PC-9 (cell line): Measurements from ENCODE around the gene ACACA.

Experiments used
- EZH2 ChIP-seq: fragments of 200-600 bp; sonication (generic); IDR thresholded peaks from 2 replicates; pipeline ENCODE4 v1.8.0; 2017; ENCODE audit warnings: antibody characterized with exemption, low read depth
- TF ChIP-seq, protein P1 (sequence below): fragments of 200-600 bp; sonication (generic); conservative IDR thresholded peaks from 2 replicates; pipeline ENCODE4 v1.6.1; 2017; ENCODE audit warnings: mixed run types, antibody characterized with exemption, mild to moderate bottlenecking, moderate library complexity

DNA sequence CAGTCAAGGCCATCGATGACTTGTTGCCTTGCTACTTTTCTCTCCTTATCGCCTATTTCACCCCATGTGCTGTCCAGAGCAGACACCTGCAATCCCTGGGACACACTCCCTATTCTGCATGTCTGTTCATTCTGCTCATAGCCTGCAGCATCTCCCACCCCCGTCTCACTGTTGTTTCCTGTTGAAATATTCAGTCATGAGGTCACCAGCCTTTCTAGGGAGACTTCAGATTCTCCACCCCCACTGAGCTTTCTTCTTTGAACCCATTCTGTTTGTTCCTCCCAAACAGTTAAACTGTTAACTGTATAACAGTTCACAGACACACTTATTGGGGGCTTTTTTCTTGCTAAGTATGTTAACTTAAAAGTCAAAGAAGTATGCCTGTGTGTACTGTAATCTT, 363.4 kb downstream of the ACACA start:
- TF ChIP-seq, protein P1, sequence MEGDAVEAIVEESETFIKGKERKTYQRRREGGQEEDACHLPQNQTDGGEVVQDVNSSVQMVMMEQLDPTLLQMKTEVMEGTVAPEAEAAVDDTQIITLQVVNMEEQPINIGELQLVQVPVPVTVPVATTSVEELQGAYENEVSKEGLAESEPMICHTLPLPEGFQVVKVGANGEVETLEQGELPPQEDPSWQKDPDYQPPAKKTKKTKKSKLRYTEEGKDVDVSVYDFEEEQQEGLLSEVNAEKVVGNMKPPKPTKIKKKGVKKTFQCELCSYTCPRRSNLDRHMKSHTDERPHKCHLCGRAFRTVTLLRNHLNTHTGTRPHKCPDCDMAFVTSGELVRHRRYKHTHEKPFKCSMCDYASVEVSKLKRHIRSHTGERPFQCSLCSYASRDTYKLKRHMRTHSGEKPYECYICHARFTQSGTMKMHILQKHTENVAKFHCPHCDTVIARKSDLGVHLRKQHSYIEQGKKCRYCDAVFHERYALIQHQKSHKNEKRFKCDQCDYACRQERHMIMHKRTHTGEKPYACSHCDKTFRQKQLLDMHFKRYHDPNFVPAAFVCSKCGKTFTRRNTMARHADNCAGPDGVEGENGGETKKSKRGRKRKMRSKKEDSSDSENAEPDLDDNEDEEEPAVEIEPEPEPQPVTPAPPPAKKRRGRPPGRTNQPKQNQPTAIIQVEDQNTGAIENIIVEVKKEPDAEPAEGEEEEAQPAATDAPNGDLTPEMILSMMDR: no peak
- TF ChIP-seq EZH2: no peak
